NCI-H1694 treated with DMSO at 0.1 percent for 48 hours (cell line): ENCODE measurements around the gene ADAM15.

ENCODE experiments used
- DNase-seq: peaks from one replicate; lab custom pipeline; 2025; lab: John Stamatoyannopoulos, UW

ADAM15 gene, protein sequence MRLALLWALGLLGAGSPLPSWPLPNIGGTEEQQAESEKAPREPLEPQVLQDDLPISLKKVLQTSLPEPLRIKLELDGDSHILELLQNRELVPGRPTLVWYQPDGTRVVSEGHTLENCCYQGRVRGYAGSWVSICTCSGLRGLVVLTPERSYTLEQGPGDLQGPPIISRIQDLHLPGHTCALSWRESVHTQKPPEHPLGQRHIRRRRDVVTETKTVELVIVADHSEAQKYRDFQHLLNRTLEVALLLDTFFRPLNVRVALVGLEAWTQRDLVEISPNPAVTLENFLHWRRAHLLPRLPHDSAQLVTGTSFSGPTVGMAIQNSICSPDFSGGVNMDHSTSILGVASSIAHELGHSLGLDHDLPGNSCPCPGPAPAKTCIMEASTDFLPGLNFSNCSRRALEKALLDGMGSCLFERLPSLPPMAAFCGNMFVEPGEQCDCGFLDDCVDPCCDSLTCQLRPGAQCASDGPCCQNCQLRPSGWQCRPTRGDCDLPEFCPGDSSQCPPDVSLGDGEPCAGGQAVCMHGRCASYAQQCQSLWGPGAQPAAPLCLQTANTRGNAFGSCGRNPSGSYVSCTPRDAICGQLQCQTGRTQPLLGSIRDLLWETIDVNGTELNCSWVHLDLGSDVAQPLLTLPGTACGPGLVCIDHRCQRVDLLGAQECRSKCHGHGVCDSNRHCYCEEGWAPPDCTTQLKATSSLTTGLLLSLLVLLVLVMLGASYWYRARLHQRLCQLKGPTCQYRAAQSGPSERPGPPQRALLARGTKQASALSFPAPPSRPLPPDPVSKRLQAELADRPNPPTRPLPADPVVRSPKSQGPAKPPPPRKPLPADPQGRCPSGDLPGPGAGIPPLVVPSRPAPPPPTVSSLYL

DNA sequence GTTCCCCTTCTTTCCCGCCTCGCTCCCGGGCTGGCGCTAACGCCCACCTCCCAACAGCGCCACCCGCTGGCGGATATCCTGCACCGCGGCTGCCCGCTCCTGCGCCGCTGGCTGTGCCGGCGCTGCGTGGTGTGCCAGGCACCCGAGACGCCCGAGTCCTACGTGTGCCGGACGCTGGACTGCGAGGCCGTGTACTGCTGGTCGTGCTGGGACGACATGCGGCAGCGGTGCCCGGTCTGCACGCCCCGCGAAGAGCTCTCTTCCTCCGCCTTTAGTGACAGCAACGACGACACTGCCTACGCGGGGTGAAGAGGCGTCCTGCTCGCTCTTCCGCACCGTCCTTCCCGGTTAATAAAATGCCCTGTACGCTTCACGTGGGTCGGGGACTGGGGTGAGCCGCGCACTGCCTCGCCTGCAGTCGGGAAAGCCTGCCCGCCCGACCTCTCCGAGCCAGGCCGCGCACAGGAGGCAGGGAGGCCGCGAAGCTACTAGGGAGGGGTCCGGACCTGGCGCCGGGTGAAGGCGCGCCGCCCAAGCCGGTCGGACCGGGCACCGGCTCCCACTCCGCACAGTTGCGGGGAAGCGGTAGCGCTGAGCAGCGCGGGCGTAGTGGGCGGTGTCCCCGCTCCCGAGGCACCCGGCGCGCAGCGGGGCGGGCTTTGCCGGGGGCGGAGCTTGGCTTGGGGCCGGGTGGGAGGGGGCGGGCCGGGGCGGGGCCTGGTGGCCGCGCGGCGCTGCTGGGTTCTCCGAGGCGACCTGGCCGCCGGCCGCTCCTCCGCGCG, at the start of gene ADAM15:
ADAM15 (plus strand) TSS at position 757 of the 782 bp plus-strand sequence. CDS start 71 bp downstream, outside the sequence.
- peak; percentile 89 for DNase-seq

DNA sequence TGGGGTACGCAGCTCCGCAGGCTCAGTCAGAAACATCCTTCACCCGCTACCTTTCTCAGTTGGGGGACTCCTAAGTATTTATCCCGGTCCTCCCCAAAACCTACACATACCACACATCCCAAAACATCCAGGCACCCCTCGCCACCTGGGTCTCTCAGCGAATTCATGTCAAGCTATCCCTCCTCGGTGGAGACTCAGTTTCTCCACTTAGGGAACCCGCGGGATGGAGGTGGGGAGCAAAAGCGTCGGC, 49.8 kb upstream of the ADAM15 start:
- DNase-seq = peak; percentile 82

DNA sequence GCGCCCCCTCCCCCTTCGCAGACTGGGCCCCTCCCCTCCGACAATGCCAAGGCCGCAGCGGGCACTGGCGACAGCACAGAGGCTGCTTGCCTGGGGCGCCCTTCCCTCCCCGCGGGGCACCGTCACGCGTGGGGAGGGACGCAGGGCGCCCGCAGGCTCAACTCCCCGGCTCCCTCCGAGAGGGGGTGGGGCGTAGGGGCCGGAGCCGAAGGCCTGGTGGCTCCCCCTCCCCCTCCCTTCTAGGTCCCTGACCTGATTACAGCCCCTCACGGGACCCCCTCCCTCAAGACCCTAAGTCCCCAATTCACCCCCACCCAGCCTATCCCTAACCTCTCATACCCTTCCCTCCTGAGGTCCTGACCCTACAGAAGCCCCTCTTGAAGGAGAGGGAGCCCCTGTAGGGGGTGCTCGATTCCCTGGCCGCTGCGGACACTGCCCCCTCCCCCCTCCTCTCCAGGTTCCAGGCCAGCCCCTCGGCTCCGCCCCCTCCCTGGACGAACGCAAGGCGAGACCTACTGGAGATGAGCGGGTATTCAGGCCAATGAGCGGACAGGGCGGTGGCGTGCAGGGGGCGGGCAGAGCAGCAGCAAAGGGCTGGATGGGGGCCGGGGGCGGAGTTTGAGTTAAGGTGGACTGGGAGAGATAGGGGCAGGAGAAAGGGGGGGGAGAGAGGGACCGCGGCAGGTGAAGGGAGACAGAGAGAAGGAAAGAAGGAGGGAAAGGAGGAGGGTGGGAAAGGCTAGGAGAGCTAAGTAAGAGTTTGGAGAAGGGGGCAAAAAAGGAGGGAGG, 49.2 kb upstream of the ADAM15 start:
- DNase-seq = peak; percentile 99

DNA sequence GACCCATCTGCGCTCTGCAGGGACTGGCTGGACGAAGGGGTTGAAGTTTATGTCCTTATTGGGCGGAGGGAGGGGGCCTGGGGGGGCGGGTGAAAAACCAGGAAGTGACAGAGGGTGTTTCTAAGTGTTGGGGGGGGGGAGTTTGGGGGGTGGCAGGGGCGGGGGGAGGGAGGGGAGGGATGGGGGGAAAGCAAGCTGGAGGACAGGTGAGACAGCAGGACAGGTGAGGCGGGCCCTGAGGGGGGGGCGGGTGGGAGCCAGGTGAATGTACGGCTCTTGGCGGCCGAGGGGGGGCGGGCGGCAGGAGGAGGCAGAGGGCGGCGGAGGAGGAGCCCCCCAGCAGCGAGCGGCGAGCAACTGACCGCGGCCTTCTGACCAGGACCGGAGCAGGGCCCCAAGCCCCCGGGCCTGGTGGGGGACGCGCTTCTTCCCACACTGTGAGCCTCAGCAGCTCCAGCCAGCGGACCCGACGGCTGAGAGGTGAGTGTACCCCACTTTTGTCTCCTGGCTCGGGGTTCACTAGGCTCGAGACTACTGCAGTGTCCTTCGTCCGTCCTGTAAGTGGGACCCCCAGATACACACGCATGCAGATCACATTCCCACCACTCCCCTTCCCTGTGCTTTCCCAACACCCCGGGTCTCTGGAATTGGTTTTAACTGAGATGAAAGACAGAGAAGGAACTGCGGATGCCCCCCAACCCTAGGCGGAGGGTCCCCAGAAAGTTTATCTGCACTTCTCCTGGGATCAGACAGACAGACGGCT, 48.5 kb upstream of the ADAM15 start, which contains the start of gene ZBTB7B:
ZBTB7B (plus strand) TSS at position 339 of the 763 bp plus-strand sequence. CDS start 11,859 bp downstream, outside the sequence.
- DNase-seq = no peak

DNA sequence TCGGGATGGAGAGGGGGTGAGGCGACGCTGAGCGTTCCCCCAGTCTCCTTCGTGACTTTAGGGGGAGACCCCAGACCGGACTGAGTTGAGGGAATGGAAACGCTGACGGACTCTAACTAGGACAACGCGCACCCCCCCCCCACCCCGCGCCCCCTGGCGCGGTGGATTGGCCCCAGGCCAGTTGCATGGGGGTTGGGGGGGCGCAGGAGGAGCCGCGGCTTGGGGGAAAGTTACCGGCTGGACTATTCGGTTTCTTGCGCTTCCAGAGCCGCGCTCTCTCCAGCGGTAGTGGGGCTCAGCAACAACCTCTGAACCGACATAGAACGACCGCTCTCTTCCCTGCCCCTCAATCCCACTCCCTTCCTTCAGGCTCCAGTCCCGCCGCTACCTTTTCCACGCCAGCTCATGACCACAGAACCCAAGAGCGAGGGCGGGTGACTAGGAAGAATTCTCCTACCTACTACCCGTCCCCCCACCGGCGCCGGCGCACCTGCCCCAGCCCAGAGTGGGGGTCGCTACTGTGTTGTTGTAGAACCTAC, 47.8 kb upstream of the ADAM15 start:
- no peak for DNase-seq

DNA sequence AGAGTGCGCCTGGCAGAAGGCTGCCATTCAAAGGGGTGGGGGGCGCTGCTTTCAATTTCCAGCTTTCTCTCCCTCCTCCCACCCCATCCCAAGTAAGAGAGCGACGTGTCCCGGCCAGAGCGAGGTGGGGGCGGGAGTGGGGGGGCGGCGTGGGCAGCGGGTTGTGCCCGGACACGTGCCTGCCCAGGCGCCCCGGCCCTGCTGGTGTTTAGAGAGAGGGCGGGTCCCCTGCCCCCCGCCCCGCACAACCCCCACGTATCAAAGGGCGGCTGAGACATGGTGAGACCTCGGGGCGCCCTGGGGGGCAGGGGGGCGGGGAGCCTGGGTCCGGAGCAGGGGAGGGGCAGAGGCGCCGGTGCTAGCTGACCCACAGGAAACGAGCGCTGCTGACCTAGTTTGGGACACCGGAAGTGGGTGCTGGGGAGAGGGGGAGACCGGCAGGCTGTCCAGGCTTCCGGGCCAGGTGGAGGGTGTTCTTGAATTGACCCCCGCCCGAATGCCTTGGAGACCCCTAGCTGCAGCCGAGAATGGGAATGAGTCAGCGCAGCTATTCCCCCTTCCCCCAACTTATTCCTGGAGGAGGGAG, 47.3 kb upstream of the ADAM15 start:
- no peak for DNase-seq

DNA sequence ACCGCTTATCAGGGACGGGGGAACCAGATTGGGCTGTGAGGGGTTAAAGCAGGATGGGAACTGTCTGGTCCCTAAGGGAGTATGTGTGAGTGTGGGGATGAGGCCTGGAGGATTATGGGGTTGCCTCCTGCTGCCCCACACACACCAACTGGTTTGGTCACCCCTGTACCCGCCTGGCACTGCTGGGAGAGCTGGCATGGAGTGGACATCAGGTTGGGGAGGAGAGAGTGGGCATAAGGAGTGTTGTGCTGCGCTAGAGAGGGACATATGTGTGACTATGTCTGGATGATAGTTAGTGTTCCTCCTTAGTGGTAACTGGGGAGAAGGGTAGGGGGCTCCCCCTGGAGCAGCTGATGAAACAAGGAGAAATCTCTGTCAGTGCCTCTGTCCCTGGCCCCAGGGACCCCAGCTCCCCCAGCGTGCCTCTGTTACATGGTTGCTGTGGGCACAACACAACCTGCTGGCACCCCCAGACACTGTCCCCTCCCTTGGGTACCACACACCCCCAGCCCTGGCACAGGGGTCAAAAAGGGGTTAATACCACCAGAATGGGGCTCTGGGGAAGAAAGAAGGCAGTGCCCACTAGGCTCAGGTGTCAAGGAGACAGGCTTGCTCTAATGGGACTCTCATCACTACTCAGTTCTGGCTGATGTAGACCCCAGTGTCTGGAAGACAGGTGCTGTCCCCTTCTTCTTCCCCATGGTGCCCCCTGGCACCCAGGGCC, 46.6 kb upstream of the ADAM15 start:
- DNase-seq = no peak

DNA sequence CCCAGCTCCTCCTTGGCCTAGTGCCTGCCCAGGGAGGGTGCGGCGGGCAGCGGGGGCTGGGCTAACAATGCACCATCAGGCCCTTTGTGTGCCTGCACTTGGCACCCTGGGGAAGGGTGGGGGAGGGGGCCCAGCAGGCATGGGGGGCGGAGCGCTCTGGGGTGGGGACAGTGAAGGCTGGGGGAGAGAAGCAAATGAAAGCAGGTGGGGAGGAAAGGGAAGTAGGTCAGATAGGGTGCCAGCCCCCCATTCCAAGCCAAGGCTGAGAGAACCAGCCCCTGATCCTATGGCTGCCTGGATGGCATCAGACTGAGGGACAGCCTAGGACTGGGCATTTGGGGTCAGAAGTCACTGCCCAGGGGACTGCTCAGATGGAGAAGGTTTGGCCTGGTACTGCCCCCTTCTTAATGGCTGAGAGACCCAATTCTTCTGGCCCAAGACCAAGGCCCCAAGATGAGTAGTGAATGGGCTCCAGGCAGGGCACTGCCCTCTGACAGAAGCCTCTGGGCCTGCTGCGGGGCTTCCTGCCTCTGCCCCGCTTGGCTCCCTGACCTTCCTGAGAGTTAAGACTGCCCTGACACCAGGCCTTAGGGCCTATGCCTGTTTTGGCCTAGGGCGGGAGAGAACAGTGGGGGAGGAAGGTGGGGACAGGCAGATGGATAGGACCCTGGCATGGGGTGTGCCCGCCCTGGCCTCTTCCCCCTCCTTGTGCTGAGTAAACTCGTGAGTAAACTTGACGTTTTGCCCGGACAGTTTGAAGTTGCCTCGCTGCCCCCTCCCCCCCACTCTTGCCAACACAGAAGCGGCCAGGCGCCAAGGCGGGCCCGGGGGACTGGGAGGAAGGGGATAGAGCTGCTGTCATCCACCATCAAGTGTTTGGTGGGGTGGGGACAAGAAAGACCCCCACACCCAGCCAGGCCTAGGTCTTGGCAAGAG, 45.8 kb upstream of the ADAM15 start:
- no peak for DNase-seq

DNA sequence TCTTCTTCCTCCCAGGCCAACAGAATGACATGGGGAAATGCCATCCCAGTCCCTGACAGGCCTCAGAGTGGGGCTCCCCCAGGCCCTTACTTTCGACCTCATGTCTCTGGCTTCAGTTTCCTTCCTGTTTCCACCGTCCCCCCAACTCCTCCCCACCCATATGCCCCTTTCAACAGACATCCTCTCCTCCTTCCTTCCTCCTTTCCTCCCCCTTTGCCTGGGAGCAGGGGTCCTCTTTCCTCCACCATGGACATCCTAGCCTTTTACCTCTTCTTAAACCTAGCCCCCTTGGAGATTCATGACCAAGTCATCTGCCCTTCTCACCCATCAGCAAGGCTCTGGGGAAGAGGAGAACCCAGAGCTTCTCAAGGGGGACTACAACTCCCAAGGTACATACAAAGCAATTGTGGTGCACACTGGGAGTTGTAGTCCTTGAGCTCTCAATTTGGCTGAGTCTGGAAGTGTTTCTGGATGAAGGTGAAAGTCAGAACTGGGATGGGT, 44.5 kb upstream of the ADAM15 start:
- peak; percentile 48 for DNase-seq

DNA sequence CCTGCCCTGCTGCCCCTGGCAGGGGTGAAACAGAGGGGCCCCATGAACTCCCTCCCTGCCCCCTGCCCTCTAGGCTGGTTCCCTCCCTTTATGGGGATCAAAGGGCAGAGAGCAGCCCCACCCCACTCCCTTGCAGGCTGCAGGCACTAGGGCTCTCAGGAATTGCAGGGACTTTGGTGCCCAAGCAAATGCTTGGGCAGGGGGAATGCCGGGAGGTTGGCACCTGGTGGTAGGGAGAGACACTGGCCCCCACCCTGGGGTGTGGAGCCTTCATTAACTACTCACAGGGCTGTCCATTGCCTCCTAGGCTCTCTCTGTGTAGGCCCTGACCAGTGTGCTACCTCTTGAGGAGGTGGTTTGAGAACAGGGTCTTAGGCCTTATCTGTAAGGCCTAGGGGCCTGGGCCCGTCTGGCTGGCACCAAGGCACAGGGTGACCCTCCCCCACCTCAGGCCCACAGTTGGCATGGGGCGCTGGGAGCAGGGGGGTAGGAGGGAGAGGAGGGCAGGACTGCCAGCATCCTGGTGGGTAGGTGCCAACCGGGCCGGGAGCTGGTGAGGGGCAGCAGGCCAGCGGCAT, 43.8 kb upstream of the ADAM15 start:
- no peak for DNase-seq

DNA sequence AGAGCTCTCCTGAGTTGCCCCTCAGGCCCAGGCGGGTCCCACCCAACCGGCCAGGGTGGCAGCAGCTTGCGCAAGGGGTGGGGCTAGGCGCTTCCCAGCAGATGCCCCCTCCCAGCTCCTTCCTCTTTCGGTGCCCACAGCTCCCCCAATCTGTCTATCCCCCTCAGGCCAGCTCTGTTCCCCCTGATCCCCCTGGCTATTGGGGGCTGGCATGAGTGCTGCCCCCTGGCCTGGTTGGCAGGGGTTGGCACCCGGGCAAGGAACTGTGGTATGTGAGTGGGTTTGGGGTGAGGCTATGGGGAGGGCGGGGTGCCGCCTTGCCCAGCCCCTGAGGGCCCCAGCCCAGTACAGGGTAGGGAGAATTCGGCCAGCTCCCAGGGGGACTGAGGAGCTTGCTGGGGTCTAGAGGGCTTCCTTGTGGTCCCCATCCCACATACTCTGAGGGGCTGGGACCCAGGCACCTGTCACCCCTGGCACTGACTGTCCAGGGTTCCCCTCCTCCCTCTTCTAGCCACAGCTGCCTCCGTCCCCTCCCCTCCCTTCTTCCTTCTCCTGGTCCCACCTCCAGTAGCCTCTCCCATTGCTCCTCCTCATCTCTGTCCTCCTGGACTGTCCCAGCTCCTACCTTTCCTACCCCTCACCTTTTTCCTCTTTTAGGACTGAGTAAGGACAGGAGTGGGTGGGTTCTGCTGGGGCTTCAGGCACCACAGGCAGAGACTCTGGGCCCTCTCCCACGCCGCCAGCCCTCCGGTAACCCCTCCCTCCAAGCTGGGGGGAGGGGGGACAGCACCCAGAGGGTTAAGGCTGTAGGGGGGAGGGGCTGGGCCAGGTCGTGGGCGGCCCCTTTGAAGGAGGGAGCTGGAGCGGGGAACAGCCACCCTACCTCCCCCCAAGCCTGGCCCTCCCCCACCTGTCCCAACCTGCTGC, 42.8 kb upstream of the ADAM15 start:
- DNase-seq = no peak

DNA sequence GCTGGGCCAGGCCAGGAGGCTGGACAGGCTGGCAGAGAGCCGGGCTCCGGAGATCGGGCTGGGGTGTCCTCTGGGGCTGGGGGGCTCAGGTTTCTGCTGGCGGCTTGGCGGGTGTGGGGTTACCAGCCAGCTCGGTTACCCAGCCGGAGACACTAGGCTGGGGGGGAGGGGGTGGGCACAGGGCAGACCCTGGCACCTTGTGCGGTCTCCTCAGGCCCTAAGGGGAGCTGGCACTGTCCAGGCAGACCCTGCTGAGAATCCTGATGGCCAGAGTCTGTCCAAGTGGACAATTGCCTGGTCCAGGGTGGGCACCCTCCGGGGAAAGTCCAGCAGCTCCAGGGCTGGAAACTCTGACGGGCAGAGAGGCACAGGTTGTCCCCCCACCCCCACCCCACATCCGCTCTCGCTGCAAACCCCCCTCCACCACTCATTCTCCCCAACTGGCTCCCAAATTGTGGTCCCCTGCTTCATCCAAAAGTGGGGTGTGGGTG, 41.9 kb upstream of the ADAM15 start:
- DNase-seq = no peak

DNA sequence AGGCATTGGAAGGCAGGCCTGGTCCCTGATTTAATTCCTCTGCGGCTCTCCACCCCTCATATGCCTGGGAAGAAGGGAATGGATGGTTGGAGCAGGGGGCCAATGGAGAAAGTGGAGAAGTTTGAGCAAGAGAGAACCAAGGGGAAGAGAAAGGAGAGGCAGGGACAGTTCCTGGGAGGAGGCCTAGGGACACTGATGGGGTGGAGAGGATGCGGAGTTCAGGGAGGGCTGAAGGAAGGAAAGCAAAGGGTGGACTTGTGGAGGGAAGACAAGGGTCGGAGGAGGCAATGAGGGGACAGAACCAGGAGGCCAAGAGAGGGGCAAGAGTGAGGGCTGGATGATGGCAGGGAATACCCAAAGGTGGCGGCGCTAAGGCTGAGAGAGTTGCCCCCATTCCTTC, 41.4 kb upstream of the ADAM15 start:
- DNase-seq = no peak

DNA sequence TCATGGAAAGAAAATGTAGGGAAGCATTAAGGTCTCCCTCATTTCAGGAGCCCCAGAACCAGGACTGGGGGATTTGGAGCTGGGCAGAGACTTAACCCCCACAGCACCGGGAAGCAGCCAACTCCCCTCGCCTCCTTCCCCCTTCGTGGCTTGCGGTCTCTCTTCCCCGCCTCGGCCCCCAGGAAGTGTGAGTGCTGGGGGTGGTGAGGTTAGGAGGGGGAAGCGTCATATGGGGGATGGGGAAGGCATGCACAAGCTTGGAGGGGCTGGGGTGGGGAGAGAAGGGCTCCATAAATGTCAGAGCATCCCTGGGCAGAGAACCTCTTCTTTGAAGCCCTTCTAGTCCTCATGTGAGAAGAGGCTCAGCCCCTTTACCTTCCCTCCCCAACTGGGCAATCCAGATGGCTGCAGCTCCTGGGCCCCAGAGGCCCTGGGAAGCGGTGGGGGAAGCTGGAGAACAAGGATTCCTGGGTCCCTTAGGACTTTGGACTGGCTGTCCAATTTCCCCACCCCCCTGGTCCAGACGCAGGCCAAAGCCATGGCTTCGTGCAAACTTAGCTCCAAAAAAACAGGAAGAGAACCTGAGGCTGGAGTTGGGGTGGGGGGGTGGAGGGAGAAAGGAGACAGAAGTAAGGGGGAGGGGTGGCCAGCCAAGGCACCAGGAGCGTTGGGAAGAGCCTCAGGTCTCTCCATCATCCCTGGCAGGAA, 40.8 kb upstream of the ADAM15 start:
- no peak for DNase-seq

DNA sequence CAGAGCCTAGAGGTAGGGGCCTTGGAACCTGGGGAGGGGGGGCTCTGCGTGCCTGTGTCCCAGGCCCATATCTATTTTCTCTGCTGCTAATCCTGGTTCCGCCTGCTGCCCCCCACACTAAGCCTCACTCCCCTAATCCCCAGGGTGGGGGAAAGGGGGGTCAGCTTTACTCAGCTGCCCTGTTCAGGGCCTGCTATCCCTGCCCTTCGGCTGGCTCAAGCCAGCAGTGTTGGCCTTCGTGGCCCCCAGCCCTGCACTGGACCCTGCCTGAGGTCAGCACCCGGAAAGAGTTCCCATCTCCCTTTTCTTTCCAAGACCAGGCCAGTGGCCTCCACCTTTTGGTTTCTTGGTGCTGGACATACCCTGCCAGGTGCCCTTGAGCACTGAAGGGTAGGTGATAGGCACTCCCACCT, 40.1 kb upstream of the ADAM15 start:
- DNase-seq = no peak
